IPS-20b (cell line): ENCODE measurements around the gene AQP3.
"Not testable (repeated sequence)": the region's sequence is repeated elsewhere in the genome, so short reads cannot be mapped to it uniquely, and the experiment has no call there.

Source experiments
- H3K27ac ChIP-seq: one replicate; pipeline ENCODE4 v1.5.1; 2013; ENCODE audit warnings: low read length
- H3K27me3 ChIP-seq: 2 replicates; pipeline ENCODE4 v1.6.1; 2013; ENCODE audit warnings: mild to moderate bottlenecking, low read length, inconsistent platforms; ENCODE audit not compliant: insufficient read depth
- H3K36me3 ChIP-seq: 2 replicates; pipeline ENCODE4 v1.6.1; 2013; ENCODE audit warnings: low read depth, mild to moderate bottlenecking, inconsistent platforms, low read length, moderate library complexity; ENCODE audit not compliant: insufficient read depth
- H3K4me1 ChIP-seq: 2 replicates; pipeline ENCODE4 v1.6.1; 2013; ENCODE audit warnings: mild to moderate bottlenecking, control low read depth, inconsistent platforms, low read length, moderate library complexity; ENCODE audit not compliant: insufficient read depth
- H3K4me3 ChIP-seq: 2 replicates; pipeline ENCODE4 v1.5.1; 2013; ENCODE audit warnings: mild to moderate bottlenecking, low read length, inconsistent platforms
- H3K9ac ChIP-seq: 2 replicates; pipeline ENCODE4 v1.6.1; 2013; ENCODE audit warnings: low read depth, mild to moderate bottlenecking, inconsistent platforms, low read length, moderate library complexity
- H3K9me3 ChIP-seq: 2 replicates; pipeline ENCODE4 v1.6.1; 2013; ENCODE audit warnings: mild to moderate bottlenecking, low read depth, low read length, inconsistent platforms; ENCODE audit not compliant: insufficient read depth

Gene AQP3

DNA sequence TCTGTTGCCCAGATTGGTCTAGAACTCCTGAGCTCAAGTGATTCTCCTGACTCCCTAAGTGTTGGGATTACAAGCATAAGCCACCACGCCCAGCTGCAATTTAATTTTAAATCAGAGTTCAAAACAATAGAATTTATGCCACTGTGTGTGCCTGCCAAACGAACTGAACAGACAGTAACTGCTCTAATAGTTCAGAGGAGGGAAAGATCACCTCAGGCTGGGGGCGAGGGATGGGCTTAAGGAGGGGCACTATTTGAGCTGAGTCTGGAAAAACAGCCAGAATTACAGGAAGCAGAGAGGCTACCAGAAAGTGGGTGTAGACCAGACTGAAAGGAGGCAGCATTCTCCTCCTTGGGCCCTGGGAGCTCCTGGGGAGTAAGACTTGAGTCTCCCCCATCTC, 14.1 kb upstream of the AQP3 start:
- Histone ChIP-seq H3K9me3 (no peaks in the 10 kb centered on the region), H3K9ac (no peak overlapping the region), H3K36me3 (peaks cover 62% of the 10 kb centered on the region), H3K4me3 (no peak overlapping the region), H3K4me1 (no peaks in the 10 kb centered on the region; the same call in 1 of the 2 replicates), H3K27ac (no peak overlapping the region), H3K27me3 (no peaks in the 10 kb centered on the region)

DNA sequence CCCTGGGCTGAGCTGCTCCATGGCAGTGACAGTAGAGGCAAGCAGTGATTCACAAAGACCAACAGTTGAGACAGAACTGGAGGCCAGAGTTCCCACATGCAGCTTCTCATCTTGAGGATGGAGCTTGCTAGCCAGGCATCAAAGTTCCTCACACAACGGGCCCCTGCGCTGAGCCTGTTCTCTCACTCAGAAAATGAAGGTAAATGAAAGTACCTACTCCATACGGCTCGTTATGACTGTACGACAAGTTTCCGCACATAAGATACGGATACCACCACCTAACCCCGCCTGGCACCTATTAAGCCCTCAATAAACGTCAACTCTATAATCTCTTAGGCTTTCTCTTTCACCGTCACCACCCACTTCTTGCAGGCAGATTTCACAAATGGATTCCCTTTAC, 13.5 kb upstream of the AQP3 start:
- H3K9ac ChIP-seq = no peak overlapping the region
- H3K4me3 ChIP-seq = no peak overlapping the region
- no peaks in the 10 kb centered on the region for H3K9me3 ChIP-seq
- H3K36me3 ChIP-seq = peaks cover 55% of the 10 kb centered on the region
- no peaks in the 10 kb centered on the region; the same call in 1 of the 2 replicates for H3K4me1 ChIP-seq
- no peaks in the 10 kb centered on the region for H3K27me3 ChIP-seq
- no peak overlapping the region for H3K27ac ChIP-seq

DNA sequence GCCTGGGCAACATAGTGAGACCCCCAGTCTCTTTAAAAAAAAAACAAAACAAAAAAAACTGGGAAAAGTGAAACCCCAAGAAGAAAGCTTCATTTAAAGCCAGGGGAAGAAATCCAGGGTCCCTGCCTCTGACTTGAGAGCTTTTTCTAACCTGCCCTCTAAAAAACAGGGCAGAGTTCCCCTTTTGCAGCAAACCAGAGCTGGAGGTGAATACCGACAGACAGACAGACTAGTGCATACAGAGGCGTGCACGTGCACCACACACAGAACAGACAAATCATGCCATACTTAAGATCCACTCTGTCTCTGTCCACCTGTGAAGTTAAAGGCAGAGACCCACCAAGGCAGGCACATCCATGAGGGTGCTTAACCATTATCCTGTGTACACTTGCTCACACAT, 11.7 kb upstream of the AQP3 start:
- peaks cover 38% of the 10 kb centered on the region for H3K36me3 ChIP-seq
- no peak overlapping the region for H3K9ac ChIP-seq
- no peaks in the 10 kb centered on the region for H3K9me3 ChIP-seq
- H3K4me3 ChIP-seq = no peak overlapping the region
- H3K27me3 ChIP-seq = no peaks in the 10 kb centered on the region
- H3K4me1 ChIP-seq = no peaks in the 10 kb centered on the region; the same call in 1 of the 2 replicates
- H3K27ac ChIP-seq = no peak overlapping the region

DNA sequence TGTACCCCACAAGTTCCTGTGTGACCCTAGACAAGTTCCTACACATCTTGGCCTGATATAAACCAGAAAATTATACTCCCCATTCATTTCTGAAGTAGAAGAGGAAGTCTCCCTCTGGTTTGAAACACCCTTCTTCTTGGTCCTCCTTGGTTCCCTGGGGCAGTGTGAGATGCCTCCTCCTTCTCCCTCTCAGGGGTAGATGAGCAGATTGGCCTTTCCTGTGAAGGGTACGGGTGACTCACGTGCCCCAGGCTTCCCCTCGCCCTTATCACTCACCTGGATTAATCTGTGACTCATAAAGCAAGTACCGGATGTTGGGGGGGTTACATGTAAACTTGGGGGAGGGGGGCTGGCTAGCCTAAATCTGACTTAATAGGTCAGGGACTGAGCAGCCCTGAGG, 11.1 kb upstream of the AQP3 start:
- Histone ChIP-seq H3K36me3 (peaks cover 31% of the 10 kb centered on the region), H3K27me3 (no peaks in the 10 kb centered on the region), H3K4me3 (no peak overlapping the region), H3K9ac (no peak overlapping the region), H3K27ac (no peak overlapping the region), H3K9me3 (no peaks in the 10 kb centered on the region), H3K4me1 (peaks cover under 1% of the 10 kb centered on the region; the same call in 1 of the 2 replicates)

DNA sequence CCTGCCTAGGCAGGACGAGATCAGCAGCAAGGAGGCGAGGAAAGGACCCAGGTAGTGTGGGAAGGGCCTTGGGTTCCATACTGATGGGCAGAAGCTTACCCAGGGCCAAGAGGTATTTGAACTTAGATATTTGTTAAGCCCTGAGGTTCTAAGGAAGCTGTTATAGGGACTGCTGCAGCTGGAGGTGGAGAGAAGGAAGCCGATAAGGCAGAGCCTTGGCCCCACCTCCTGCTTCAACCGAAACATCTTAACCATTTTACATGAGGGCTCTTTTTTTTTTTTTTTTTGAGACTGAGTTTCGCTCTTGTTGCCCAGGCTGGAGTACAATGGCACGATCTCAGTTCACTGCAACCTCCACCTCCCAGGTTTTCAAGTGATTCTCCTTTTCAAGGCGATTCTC, 8.6 kb upstream of the AQP3 start:
- Histone ChIP-seq H3K9me3 (no peaks in the 10 kb centered on the region), H3K27me3 (no peaks in the 10 kb centered on the region), H3K4me1 (peaks cover 5% of the 10 kb centered on the region; the same call in 1 of the 2 replicates), H3K36me3 (peaks cover 6% of the 10 kb centered on the region; the same call in 1 of the 2 replicates), H3K4me3 (no peak overlapping the region), H3K27ac (no peak overlapping the region), H3K9ac (no peak overlapping the region)

- H3K9ac ChIP-seq, H3K4me3 ChIP-seq, H3K9me3 ChIP-seq, H3K4me1 ChIP-seq, H3K27me3 ChIP-seq, H3K27ac ChIP-seq, H3K36me3 ChIP-seq: not testable (repeated sequence)
These were observed 8.1 kb upstream of the AQP3 start for GRCh38 chr9:33455456-33455855.

DNA sequence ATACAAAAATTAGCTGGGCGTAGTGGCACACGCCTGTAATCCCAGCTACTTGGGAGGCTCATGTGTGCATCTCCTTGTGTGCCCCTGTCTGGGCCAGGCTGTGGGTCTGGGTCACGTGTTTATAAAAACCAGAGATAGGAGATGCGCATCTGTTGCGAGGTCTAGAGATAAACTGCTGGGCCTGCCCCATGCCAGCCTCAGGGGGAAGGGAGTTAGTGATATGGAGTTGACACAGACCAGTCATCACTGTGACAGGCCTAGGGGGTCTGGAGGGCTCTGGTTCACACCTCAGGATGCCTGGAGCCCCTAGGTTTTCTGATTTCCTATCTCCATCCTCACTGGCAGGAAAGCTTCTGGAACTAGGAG, 7.3 kb upstream of the AQP3 start:
- H3K4me1 ChIP-seq, H3K36me3 ChIP-seq, H3K27ac ChIP-seq: not testable (repeated sequence)

DNA sequence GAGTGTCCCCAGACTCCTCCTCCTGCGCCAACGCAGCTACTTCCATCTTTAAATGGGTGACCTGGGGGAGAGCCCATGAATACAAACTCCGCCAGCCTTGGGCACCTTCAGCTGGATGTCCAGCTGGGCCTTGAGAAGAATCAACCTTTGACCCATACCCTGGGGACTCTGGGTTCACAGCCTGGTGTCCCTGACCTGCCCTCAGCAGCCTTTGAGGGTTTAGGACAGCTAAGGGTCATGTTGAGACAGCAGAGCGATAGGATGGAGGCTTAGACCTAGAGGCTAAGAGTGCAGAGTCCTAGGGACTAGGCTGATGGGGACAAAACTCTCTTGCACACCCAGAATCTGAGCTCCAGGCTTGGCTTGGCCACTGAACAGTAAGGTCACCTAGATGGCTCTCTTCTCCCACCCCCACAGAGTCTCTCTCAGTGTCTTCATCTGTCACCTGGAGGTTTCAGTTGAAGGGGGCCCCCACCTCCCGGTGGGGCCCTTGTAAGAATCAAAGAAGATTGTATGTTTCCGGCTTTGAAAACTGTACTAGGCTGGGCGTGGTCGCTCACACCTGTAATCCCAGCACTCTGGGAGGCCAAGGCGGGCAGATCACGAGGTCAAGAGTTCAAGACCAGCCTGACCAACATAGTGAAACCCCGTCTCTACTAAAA, 6.7 kb upstream of the AQP3 start:
- no peaks in the 10 kb centered on the region for H3K9me3 ChIP-seq
- no peak overlapping the region for H3K27ac ChIP-seq
- H3K4me3 ChIP-seq = no peak overlapping the region
- peaks cover 5% of the 10 kb centered on the region; the same call in 1 of the 2 replicates for H3K4me1 ChIP-seq
- H3K36me3 ChIP-seq = no peaks in the 10 kb centered on the region
- H3K27me3 ChIP-seq = no peaks in the 10 kb centered on the region
- no peak overlapping the region for H3K9ac ChIP-seq

More for the DNA sequence above, 7.3 kb upstream of the AQP3 start:
- H3K4me3 ChIP-seq, H3K27me3 ChIP-seq, H3K9me3 ChIP-seq, H3K9ac ChIP-seq: not testable (repeated sequence)

DNA sequence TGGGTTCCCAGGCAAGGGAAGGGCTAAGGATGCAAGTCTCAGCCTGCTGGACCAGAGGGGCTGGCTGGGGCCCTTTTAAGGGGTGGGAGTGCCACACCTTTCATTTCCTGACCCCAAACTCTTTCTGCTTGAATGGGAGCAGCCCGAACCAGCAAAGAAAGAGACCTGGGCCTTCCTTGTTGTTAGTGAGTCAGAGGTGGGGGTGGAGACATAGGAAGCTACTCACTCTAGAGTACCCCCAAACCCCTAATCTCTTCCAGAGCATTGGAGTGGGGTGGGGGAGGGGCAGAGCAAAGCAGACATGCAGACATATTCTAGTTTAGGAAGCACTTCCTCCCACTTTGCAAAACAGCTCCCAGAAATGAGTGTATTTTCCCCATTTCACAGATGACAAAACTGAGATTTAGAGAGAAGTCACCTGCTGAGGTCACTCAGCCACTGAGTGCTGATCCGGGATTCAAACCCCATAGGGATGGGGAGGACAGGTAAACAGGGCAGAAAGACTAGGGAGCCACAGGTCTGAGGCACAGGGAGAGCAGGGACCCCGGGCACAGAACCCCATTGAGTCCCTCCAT, 6.0 kb upstream of the AQP3 start:
- Histone ChIP-seq H3K9ac (peak overlapping the region; percentile 24), H3K27me3 (peaks cover 5% of the 10 kb centered on the region), H3K9me3 (no peaks in the 10 kb centered on the region), H3K27ac (no peak overlapping the region), H3K36me3 (no peaks in the 10 kb centered on the region), H3K4me1 (peaks cover 5% of the 10 kb centered on the region; the same call in 1 of the 2 replicates), H3K4me3 (no peak overlapping the region)

- Histone ChIP-seq H3K27me3 (peaks cover 11% of the 10 kb centered on the region), H3K9me3 (no peaks in the 10 kb centered on the region), H3K4me3 (no peak overlapping the region), H3K36me3 (no peaks in the 10 kb centered on the region), H3K4me1 (peaks cover 8% of the 10 kb centered on the region), H3K9ac (peak overlapping the region; percentile 24), H3K27ac (no peak overlapping the region)
These were observed 5.5 kb upstream of the AQP3 start for GRCh38 chr9:33452828-33453271.

DNA sequence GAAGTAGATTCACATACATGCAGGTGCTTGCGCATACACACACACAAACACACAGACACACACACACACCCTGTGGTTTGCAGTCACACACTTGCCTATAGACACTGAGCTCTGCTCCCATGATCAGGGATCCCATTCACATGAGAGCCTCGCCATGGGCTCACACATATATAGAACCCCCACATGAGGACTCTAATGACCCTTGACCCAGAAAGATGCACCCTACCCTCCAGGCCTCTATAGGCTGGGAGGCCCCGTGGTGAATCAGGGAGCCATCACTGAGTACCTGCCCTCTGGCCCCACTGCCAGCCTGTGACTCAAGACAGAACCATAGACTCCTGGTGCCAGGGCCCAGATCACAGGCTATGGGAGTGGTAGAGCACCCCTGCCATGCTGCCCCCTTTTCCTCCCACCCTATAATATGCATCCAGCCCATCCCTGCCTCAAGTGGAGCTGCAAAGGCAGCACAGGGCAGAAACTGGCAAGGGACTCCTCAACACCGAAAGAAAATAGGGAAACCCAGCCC, 3.3 kb upstream of the AQP3 start:
- Histone ChIP-seq H3K9me3 (no peaks in the 10 kb centered on the region), H3K9ac (no peak overlapping the region), H3K4me1 (peaks cover 9% of the 10 kb centered on the region), H3K27ac (no peak overlapping the region), H3K4me3 (no peak overlapping the region), H3K27me3 (peaks cover 29% of the 10 kb centered on the region), H3K36me3 (no peaks in the 10 kb centered on the region)

DNA sequence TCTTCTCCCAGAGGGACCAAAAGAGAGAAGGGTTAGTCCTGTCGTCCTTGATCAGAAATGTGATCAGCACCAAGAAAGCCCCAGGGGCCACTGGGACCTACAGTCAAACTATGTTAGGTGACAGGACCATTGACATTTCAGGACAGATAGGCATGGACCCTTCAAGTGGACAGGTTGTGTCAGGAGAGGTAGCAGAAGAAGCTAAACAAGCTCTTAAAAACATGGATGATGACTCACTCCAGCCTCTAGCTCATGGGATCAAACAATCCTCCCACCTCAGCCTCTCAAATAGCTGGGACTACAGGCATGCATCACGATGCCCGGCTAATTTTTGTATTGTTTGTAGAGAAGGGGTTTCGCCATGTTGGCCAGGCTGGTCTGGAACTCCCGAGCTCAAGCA, 2.3 kb upstream of the AQP3 start:
- peaks cover 35% of the 10 kb centered on the region for H3K27me3 ChIP-seq
- H3K4me3 ChIP-seq = no peak overlapping the region
- no peak overlapping the region for H3K9ac ChIP-seq
- H3K4me1 ChIP-seq = peaks cover 9% of the 10 kb centered on the region
- no peaks in the 10 kb centered on the region for H3K36me3 ChIP-seq
- H3K27ac ChIP-seq = no peak overlapping the region
- no peaks in the 10 kb centered on the region for H3K9me3 ChIP-seq
